K562 (cell line): ENCODE results near the gene SPATA2L. TPM values are rescaled to one million over a fixed set of nuclear protein-coding genes. Genes with fewer than 3 reads are reported as not detected.
A peak's percentile ranks its signal among the peaks of the same experiment; 100 is the strongest.

Source experiments
- ATAC-seq: fragments of 200-7000 bp; cut with Tn5 transposase; 3 replicates; pipeline ENCODE4 v1.9.1; 2020; ENCODE audit warnings: moderate library complexity
- BruUV-seq: library from RNA; stranded (reverse); fragments of 400-500 nt; replicated peaks from 2 replicates; lab custom pipeline; 2021; lab: Mats Ljungman, UMichigan
- CTCF ChIA-PET: fragments of 300-600 bp; formaldehyde crosslinking; extraction: SDS; loops from one replicate; lab custom pipeline; 2021; ENCODE audit warnings: low intra/inter-chr PET ratio; lab: Yijun Ruan, JAX
- POLR2A ChIA-PET: fragments of 300-600, 350-650 bp; sonication (Branson Sonifier 250); formaldehyde crosslinking; extraction: SDS; loops from one replicate; lab custom pipeline; 2021; ENCODE audit warnings: antibody characterized with exemption, inconsistent platforms; lab: Yijun Ruan, JAX
- DNase-seq, 4 experiments: peaks; one replicate each; pipeline versions ENCODE4 v3.0.0 to v3.0.0-alpha.2; 2011 to 2018; ENCODE audit warnings: low spot score in 3 of 4, mixed read lengths in 3 of 4; ENCODE audit errors: extremely low read depth in 1 of 4
- FAIRE-seq: peaks from 2 replicates; lab custom pipeline; 2011; peaks lifted over from hg19 to GRCh38; lab: Jason Lieb, UNC
- H2AFZ ChIP-seq: 2 replicates; pipeline ENCODE4 v1.6.0; 2011; ENCODE audit warnings: low read depth, low read length, control low read depth, inconsistent platforms
- H3K27ac ChIP-seq: fragments of 200-600 bp; 3 replicates; pipeline ENCODE4 v1.8.0; 2011; ENCODE audit warnings: low read depth, mild to moderate bottlenecking, control low read depth, inconsistent platforms, low read length, moderate library complexity, mixed read lengths; ENCODE audit errors: extremely low read depth
- H3K27me3 ChIP-seq, 2 experiments: fragments of 300-600 bp in 1 of 2; 2 replicates in 1 of 2; 3 replicates in 1 of 2; pipeline versions ENCODE4 v1.6.0 to v1.8.0; 2011; ENCODE audit warnings: inconsistent platforms in 2 of 2, low read length in 2 of 2, mild to moderate bottlenecking in 1 of 2, mixed read lengths in 1 of 2, moderate library complexity in 1 of 2; ENCODE audit not compliant: control insufficient read depth in 2 of 2, insufficient read depth in 2 of 2
- H3K36me3 ChIP-seq: fragments of 300-600 bp; 3 replicates; pipeline ENCODE4 v1.8.0; 2011; ENCODE audit warnings: mild to moderate bottlenecking, low read length, inconsistent platforms; ENCODE audit not compliant: control insufficient read depth, insufficient read depth
- H3K4me1 ChIP-seq, 2 experiments: fragments of 200-600 bp in 1 of 2; replicated peaks in 1 of 2; 2 replicates in 1 of 2; 3 replicates in 1 of 2; pipeline versions ENCODE4 v1.5.1 to v1.8.0; 2011; ENCODE audit warnings: inconsistent platforms in 2 of 2, low read length in 2 of 2, mild to moderate bottlenecking in 1 of 2, mixed read lengths in 1 of 2, moderate library complexity in 1 of 2; ENCODE audit not compliant: control insufficient read depth in 2 of 2, insufficient read depth in 2 of 2
- H3K4me2 ChIP-seq: 2 replicates; pipeline ENCODE4 v1.6.1; 2011; ENCODE audit warnings: low read length, control low read depth, inconsistent platforms, mixed read lengths; ENCODE audit not compliant: insufficient read depth
- H3K4me3 ChIP-seq: fragments of 200-600 bp; sonication (generic), shearing (Covaris generic); 2 replicates; pipeline ENCODE4 v1.5.1; 2016; ENCODE audit warnings: control low read depth, inconsistent platforms
- H3K79me2 ChIP-seq: fragments of 200-600 bp; 3 replicates; pipeline ENCODE4 v1.8.0; 2011; ENCODE audit warnings: low read length, inconsistent platforms; ENCODE audit not compliant: control insufficient read depth, insufficient read depth
- H3K9ac ChIP-seq, 2 experiments: 2 replicates each; pipeline versions ENCODE4 v1.6.0 to v1.6.1; 2011; ENCODE audit warnings: low read depth in 2 of 2, low read length in 2 of 2, control low read depth in 1 of 2, inconsistent platforms in 1 of 2, mild to moderate bottlenecking in 1 of 2, mixed read lengths in 1 of 2; ENCODE audit not compliant: insufficient read depth in 1 of 2
- H3K9me1 ChIP-seq: one replicate; pipeline ENCODE4 v1.6.0; 2011; ENCODE audit warnings: inconsistent platforms, mild to moderate bottlenecking, low read length, moderate library complexity; ENCODE audit not compliant: control insufficient read depth, insufficient read depth
- H3K9me3 ChIP-seq: replicated peaks from 2 replicates; pipeline ENCODE4 v1.5.1; 2011; ENCODE audit warnings: low read depth, low read length, inconsistent platforms; ENCODE audit not compliant: control insufficient read depth, insufficient read depth
- H4K20me1 ChIP-seq: replicated peaks from 2 replicates; pipeline ENCODE4 v1.6.1; 2011; ENCODE audit warnings: low read length, inconsistent platforms, mixed read lengths; ENCODE audit not compliant: control insufficient read depth, insufficient read depth
- CBX8 ChIP-seq: fragments of 200-600 bp; sonication (generic); IDR thresholded peaks from 2 replicates; pipeline ENCODE4 v1.6.1; 2012; ENCODE audit warnings: borderline replicate concordance, mixed run types, low read depth, mild to moderate bottlenecking, moderate library complexity, mixed read lengths, low read length, control low read depth, inconsistent platforms; ENCODE audit not compliant: poor library complexity, severe bottlenecking; ENCODE audit errors: extremely low read depth
- POLR2A ChIP-seq: fragments of 450-650 bp; conservative IDR thresholded peaks from 2 replicates; pipeline ENCODE4 v1.6.1; 2016
- POLR2G ChIP-seq: fragments of 200-400 bp; formaldehyde crosslinking; IDR thresholded peaks from 2 replicates; pipeline ENCODE4 v1.6.1; 2017; ENCODE audit warnings: low read depth, mild to moderate bottlenecking, antibody characterized with exemption, low read length, moderate library complexity
- RBFOX2 ChIP-seq: fragments of 200-400 bp; formaldehyde crosslinking; IDR thresholded peaks from 2 replicates; pipeline ENCODE4 v1.6.1; 2017; ENCODE audit warnings: low read depth, mild to moderate bottlenecking, low read length, moderate library complexity
- SIN3B ChIP-seq: fragments of 450-650 bp; IDR thresholded peaks from 2 replicates; pipeline ENCODE4 v1.6.1; 2017; ENCODE audit warnings: low read depth, mild to moderate bottlenecking, moderate library complexity
- WGBS: fragments of 100-300 bp; shearing (Covaris generic); methylation state at CpG from one replicate; pipeline ENCODE4 v1.1.6; 2016; ENCODE audit warnings: low coverage, mixed read lengths; ENCODE audit not compliant: insufficient coverage; ENCODE audit errors: missing lambda C conversion rate; 5-methylcytosine and 5-hydroxymethylcytosine counted together
- in situ Hi-C: fragments of 300-500 bp; cut with MboI; formaldehyde crosslinking; loops from 4 replicates; pipeline ENCODE4 v1.15.0; 2018; ENCODE audit warnings: inconsistent platforms, mixed read lengths
- intact Hi-C: fragments of 100-400 bp; cut with micrococcal nuclease; formaldehyde crosslinking; loops from 2 replicates; pipeline ENCODE4 v1.14.2; 2022
- polyA plus RNA-seq, 8 experiments: library from polyadenylated mRNA; depleted of rRNA in 4 of 8; stranded (reverse) in 5 of 8; unstranded in 3 of 8; fragments of >200 nt; fragmentation: Nextera tagmentation in 2 of 8; fragmentation: Illumina TruSeq in 1 of 8; extraction: Ambion mirVana in 2 of 8; extraction: Trizol in 1 of 8; gene quantifications; 2 replicates each; pipeline versions ENCODE4 v1.2.1 to v1.2.3, GENCODE V29; 2011 to 2014; ENCODE audit warnings: inconsistent platforms in 1 of 8, missing spikeins in 1 of 8
- total RNA-seq, 7 experiments: library from RNA; depleted of rRNA in 6 of 7; stranded (reverse); fragments of >200 nt in 6 of 7; fragmentation: Illumina TruSeq in 2 of 7; extraction: Trizol in 2 of 7; gene quantifications; 2 replicates each; pipeline versions ENCODE4 v1.2.1 to v1.2.3, GENCODE V29; 2011 to 2021; ENCODE audit warnings: low replicate concordance in 1 of 7
- TF ChIP-seq, protein P1 (sequence below): fragments of 250-450 bp; sonication (Bioruptor Pico); IDR thresholded peaks from 2 replicates; pipeline ENCODE4 v1.8.0; 2022; ENCODE audit warnings: inconsistent platforms

The SPATA2L gene
- total and polyA plus RNA-seq, 9 of the 15 experiments (the other 6 are each of a cell fraction or from before 2014, with no cell fraction given): 0.13 to 19.2 (median 4.8) TPM; not detected in 1

DNA sequence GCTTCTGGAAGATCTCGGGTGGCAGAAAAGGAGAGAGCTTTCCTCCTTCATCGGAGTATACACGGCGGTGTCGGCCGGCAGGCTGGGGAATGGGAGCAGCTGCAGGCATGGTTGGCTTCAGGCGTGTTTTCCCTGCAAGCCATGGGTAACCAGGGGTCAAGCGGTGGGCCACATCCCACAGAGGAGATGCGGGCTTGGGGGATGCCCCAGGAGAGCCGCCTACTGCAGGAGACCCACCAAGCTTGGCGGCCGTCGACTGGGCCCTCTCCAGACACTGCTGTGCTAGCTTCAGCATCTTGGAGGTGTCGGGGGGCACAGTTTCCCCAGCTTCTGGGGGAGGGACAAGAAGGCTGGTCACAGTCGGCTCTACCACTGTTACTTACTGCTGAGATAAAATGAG lies 15.0 kb upstream of the SPATA2L start:
- intact Hi-C loops: no loop called here
- no peak overlapping the region for H3K4me3 ChIP-seq
- FAIRE-seq: no peak
- H3K9me1 ChIP-seq: no peaks in the 10 kb centered on the region
- peaks cover 31% of the 10 kb centered on the region for H3K79me2 ChIP-seq
- no peak overlapping the region for H3K4me2 ChIP-seq
- CTCF ChIA-PET: no interaction called here
- 0 out of 2 replicates have a peak, but pooled peaks cover 2% of the 10 kb centered on the region for H3K9me3 ChIP-seq
- peaks cover 15% of the 10 kb centered on the region; the same call in 1 of the 2 replicates for H4K20me1 ChIP-seq
- H3K9ac ChIP-seq: peak overlapping the region in 1 of 2 experiments; percentile 71; a peak in 2 of 4 replicates
- ATAC-seq: no peak
- H3K27ac ChIP-seq: no peak overlapping the region
- in situ Hi-C loops: no loop called here
- POLR2A ChIA-PET: interaction anchor here (0.6 to 5.7 kb wide), 5 partner anchors 9 to 217 kb away, joined by 3 to 45 read pairs (median 3); no protein-coding TSS in a partner anchor
- no peak overlapping the region for H2AFZ ChIP-seq
- H3K4me1 ChIP-seq: peaks cover 30 to 75% of the 10 kb centered on the region in 2 experiments
- H3K36me3 ChIP-seq: peaks cover 47% of the 10 kb centered on the region
- DNase-seq: no peak
- TF ChIP-seq, protein P1, sequence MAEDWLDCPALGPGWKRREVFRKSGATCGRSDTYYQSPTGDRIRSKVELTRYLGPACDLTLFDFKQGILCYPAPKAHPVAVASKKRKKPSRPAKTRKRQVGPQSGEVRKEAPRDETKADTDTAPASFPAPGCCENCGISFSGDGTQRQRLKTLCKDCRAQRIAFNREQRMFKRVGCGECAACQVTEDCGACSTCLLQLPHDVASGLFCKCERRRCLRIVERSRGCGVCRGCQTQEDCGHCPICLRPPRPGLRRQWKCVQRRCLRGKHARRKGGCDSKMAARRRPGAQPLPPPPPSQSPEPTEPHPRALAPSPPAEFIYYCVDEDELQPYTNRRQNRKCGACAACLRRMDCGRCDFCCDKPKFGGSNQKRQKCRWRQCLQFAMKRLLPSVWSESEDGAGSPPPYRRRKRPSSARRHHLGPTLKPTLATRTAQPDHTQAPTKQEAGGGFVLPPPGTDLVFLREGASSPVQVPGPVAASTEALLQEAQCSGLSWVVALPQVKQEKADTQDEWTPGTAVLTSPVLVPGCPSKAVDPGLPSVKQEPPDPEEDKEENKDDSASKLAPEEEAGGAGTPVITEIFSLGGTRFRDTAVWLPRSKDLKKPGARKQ (CRISPR knock-in tag): no peak
- TF ChIP-seq RBFOX2: peak; percentile 38; the same call in 1 of the 2 replicates
- TF ChIP-seq POLR2A: peak; percentile 11; the same call in 1 of the 2 replicates
- peak; percentile 64; the same call in 1 of the 2 replicates for TF ChIP-seq POLR2G
- no peak for TF ChIP-seq SIN3B
- TF ChIP-seq CBX8: no peak
- 93% methylated on average over 14 of the region's 15 CpGs for WGBS
- BruUV-seq: no TSS peak
- H3K27me3 ChIP-seq: no peaks in the 10 kb centered on the region
